ENCODE results near the gene SAMD9L.
"Not testable (repeated sequence)": the region's sequence is repeated elsewhere in the genome, so short reads cannot be mapped to it uniquely, and the experiment has no call there.

The SAMD9L gene

DNA sequence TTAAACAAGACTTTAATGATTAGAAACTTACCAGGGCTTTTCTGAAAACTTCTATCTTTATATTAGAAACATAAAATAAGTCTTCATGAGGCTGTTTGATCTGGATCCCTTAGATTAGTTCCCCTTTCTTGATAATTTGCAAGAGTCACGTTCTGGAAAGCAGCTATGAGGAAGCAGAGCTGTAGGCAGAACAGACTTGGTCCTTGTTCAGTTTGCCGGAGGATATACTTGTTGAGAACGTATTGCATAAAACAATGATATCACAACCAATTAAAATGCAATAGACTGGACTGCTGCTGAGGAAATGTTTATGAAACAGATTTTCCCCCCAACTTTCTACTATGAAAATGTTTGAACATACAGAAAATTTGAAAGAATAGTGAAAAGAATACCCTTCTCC lies 2.8 kb downstream of the SAMD9L start:
- DNase-seq: peak; percentile 83

DNA sequence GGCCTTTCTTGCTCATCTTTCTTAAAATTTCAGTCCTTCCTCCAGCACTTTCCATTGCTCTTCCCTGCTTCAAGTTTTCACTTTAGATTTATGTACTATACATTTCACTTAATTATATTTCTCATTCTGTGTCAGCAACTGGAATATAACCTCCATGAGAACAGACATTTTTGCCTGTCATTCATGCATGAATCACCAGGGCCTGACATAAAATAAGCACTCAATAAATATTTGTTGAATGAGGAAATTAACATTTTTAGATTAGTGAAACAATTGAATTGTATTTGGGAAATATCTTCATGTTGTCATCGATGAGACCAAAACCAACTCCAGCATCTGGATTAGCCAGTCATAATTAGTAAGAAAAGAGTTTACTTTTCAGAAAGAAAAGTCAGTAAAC lies 6.1 kb downstream of the SAMD9L start:
- DNase-seq: no peak

DNA sequence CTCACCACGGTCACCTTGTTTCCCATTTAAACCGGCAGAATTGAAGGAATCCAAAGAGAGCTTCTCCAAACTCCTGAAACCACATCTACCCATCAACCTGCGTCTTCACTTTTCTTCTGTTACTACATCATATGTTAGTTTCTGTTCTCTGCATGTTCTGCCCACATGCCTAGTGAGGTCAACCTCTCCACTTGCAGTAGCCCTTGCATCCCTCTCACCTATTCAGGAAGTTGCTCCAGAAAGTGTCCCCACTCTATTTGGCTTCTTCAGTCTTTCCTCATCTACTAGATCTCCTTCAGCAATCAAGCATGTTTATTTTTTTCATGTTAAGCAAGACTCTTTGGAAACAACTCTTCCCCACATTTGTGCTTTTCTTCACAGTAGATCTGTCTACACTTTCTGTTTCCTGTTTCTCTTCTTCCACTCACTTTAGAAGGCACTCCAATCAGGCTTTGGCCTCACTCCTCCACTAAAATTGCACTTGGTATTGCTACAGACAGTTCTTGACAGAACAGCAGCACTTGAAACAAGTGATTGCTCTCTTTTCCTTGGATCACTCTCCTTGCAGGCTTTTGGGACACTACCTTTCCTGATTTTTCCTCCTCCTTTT lies 7.5 kb downstream of the SAMD9L start:
- no peak for DNase-seq

DNA sequence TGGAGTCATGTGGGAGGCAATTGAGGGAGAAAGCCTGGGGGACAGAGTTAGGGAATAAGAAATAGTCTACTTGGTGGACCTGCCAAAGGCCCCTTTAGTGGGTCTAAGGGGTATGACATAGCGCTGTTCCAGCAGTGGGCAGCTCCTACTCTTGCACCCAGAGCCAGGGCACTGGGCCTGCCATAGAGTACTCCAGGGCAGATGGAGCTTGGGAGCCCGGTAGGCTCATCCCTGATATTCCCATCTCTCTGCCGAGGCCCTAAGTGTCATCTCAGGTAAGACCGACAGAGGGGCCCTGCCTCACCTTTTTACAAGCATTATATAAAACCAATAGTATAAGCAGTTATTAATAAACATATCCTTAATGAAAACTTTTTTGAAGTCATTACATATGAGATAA lies 9.6 kb downstream of the SAMD9L start:
- no peak for DNase-seq

DNA sequence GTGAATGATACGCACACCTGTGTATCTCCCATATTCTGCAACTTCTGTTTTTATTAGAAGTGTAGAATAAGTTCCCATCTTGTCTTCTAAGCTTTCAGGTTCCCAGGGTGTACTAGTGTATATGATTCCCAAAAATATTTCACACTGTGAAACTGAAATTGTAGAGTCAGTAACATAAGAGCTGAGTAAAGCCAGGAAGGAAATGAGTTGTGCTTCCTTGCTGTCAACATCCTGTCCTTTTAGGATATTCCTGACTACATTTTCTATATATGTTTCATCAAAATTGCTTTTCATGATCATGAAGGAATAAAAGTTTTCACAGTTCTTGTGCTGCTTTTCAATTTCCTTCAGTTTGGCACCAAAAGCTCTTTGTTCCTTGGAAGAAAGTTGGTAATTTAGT lies 15.2 kb downstream of the SAMD9L start:
- DNase-seq: no peak

DNA sequence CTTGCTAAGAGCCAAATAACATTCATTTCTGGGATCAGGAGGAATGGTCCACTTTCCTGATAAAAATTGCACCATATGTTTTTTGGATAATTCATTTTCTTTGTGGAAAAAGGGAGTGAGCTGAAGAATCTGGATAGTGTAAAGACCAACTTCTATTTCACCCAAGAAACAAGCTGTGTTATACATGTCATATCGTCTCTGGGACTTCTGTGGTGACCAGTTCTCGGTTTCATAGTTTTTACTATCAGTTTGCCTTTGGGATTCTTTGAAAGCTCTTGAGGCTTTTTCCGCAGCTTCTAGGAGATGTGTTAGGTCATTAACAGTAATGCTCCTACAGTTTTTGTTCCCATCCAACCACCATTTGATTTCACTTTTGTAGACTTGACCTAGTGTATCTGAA lies 16.0 kb downstream of the SAMD9L start:
- DNase-seq: no peak

DNA sequence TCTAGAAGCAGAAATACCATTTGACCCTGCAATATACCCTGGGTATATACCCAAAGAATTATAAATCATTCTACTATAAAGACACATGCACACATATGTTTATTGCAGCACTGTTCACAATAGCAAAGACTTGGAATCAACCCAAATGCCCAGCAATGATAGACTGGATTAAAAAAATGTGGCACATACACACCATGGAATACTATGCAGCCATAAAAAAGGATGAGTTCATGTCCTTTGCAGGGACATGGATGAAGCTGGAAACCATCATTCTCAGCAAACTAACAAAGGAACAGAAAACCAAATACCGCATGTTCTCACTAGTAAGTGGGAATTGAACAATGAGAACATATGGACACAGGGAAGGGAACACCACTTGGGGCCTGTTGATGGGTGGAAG lies 21.2 kb downstream of the SAMD9L start:
- DNase-seq: not testable (repeated sequence)

DNA sequence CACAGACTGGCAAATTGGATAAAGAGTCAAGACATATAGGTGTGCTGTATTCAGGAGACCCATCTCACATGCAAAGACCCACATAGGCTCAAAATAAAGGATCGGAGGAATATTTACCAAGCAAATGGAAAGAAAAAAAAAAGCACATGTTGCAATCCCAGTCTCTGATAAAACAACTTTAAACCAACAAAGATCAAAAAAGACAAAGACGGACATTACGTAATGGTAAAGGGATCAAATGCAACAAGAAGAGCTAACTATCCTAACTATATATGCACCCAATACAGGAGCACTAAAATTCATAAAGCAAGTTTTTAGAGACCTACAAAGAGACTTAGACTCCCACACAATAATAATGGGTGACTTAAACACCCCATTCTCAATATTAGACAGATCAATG lies 24.7 kb downstream of the SAMD9L start:
- DNase-seq: not testable (repeated sequence)

DNA sequence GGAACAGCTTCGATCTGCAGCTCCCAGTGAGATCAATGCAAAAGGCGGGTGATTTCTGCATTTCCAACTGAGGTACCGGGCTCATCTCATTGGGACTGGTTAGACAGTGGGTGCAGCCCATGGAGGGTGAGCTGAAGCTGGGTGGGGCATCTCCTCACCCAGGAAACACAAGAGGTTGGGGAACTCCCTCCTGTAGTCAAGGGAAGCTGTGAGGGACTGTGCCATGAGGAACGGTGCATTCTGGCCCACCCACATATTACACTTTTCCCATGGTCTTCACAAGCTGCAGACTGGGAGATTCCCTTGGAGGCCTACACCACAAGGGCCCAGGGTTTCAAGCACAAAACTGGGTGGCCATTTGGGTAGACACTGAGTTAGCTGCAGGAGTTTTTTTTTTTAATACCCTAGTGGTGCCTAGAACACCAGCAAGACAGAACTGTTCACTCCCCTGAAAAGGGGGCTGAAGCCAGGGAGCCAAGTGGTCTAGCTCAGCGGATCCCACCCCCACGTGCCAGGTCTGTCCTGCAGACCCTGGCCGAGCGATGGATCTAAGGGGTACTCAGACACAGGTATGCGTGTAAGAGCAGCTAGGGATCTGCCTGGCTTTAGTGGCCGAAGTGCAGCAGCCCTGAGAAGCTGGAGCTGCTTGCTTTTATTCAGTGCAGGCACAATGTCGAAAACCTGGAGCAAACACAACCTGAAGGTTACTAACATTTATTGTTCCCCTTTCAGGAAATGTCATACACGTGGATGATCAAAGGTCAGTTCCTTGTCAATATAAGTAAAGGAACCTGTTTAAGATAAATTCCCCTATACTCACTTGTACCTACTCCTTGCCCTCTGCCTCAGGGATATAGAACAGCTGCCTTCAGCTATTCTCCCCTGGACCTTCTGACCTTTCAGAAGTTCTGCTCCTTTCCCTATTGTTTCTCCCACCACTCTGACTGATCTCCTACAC lies 27.3 kb downstream of the SAMD9L start:
- no peak for DNase-seq

DNA sequence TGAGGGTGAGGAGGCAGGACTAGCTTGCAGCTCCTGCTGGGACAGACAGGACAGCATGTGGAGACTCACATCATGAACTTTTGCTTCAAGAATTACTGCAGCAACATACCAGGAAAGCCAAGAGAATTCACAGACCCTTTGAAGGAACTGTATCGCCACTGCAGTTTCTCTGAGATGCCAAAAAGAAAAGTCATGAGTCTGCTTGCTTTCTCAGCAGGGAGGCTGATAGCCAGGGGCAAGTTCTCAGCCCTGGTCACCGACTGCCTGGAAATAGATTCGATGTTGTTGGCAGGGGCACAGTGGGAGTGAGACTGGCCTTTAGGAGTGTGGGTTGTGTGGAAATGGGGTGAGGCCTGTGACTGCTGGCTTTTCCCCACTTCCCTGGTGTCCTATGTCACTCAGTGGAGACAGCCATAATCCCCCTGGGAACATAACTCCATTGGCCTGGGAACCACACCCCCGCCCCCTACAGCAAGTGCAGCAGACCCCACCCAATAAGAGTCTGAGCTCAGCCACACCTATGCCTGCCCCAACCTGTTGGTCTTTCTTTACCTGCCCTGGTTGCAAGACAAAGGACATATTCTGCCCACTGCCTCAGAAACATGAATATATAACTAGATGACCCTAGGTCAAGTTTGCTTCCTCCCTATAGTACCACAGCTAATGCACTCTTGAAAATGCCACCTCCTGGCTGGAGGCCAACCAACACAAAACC lies 28.8 kb downstream of the SAMD9L start:
- DNase-seq: no peak

DNA sequence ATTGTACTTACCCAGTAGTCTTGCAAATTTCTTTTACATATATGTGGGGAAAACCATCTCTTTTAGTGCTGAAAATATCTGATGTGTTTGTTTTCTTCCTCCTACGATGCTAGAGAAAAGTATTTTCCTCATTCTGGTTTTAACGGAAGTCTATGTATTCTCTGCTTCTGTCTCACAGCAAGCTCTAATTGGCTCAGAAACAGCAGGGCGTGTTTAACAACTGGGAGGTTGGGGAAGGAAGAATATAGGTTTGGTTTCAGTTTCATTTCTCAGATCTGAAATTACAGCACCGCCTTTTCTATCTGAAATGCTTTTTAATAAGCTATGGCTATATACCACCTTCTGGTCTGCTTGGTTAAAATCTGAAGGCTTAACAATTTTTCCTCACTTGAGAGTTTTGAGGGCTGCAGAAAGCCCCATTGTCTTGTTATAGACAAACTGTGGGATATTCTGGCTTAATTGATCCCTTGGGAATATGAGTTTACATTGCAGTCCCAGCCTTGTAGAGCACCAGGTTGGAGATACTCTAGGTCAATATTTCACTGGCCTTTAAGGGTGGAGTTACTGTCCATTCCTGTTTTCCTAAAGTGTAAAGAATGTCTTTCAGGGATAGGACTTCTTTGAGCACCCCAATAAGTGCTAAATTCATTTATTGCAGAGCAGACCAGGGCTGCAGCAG lies 30.2 kb downstream of the SAMD9L start, which contains the start of gene SAMD9:
Gene SAMD9 (minus strand): TSS at position 128 of the 679 bp plus-strand sequence. CDS start 11,882 bp downstream, outside the sequence.
- peak; percentile 95 for DNase-seq

DNA sequence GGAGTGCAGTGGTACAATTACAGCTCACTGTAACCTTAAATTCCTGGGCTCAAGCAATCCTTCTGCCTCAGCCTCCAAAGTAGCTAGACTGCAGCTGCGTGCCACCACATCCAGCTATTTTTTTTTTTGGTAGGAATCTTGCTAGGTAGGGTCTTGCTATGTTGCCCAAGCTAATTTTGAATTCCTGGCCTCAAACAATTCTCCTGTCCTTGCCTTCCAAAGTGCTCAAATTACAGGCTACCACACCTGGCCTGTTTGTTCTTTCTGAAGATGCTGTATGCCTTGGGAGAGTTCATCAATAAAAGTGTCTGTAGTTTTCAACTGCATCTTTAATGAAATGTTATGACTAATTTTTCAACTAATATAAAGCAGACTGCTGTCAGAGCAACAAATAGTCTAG lies 30.9 kb downstream of the SAMD9L start:
- no peak for DNase-seq

DNA sequence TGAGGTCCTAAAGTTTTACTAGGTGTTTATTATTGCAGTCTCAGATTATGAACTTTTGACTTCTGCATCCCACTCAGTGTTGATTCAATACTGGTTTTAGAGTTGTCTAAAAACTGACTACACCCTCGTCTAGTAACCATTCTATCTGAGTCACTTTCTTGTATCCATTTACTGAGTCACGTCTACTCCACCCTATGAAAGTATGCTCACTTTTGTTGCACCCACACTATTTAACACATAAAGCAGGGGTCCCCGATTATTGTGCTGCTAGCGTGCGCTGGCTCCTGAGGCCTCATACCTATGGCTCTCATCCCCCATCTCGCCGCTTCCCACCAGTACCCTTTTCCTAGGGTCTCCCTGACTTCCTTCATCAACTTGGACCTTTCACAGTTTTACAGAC lies 32.4 kb downstream of the SAMD9L start:
- peak; percentile 62 for DNase-seq

DNA sequence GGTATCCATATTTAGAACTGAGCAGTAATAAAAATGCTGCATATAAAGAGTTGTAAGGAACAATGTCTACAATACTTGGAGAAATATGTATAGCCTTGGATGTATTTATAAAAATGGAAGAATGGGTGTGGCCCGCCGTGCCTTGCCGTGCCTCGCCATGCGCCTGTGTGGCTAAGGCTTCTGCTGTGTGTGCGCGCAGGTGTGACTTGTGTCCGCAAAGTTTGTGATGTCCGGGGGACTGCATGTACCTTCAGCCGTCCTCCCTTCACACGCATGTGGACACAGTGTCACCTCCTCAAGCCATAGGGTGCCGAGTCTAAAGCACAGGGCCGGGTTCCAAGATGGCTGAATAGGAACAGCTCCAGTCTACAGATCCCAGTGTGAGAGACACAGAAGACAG lies 40.2 kb downstream of the SAMD9L start:
- no peak for DNase-seq

DNA sequence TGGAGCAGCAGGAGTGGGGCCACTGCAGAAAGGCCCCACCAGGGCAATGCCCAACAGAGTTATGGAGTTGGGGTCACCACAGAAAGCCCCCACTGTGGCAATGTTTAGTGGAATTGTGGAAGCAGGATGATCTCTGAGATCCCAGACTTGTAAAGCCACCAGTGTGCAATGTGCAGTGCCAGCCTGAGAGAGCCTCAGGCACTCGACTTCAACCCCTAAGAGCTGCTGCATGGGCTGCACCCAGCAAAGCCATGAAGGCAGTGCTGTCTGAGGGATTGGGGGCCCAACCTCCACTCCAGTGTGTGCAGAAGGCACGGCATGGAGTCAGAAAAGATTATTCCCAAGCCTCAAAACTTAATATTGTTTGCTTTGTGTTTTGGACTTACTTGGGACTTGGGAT lies 50.8 kb downstream of the SAMD9L start:
- DNase-seq: no peak

DNA sequence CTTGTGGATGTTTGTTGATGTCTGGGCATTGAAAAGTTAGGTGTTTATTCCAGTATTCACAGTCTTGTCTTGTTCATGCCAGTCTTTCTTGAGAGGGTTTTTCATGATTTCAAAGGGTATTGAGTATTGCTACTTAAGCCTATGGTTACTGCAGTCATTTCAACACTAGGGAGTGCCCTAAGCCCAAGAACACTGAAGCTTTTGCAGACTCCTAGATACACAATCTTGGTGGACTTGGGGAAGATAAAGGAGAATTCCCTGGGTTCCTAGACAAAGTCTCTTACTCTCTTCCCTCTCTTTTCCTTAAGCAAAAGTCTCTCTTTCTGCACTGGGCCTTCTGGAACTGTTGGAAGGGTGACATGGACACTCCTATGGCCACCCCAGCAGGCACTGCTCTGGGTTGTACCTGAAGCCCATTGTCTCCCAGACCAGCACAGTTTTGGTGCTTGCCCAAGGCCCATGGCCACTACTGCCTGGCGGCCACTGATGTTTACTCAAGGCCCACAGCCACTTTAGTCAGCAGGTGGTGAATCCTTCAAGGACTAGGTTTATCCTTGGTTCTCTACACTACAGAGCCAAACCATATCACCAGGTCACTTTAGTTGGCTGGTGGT lies 55.3 kb downstream of the SAMD9L start:
- peak; percentile 47 for DNase-seq
